ENCODE data around the gene TMA16.

GRCh38 chr4:163563592-163563991 lies 69.1 kb downstream of the TMA16 start:
- TF ChIP-seq, protein P1, sequence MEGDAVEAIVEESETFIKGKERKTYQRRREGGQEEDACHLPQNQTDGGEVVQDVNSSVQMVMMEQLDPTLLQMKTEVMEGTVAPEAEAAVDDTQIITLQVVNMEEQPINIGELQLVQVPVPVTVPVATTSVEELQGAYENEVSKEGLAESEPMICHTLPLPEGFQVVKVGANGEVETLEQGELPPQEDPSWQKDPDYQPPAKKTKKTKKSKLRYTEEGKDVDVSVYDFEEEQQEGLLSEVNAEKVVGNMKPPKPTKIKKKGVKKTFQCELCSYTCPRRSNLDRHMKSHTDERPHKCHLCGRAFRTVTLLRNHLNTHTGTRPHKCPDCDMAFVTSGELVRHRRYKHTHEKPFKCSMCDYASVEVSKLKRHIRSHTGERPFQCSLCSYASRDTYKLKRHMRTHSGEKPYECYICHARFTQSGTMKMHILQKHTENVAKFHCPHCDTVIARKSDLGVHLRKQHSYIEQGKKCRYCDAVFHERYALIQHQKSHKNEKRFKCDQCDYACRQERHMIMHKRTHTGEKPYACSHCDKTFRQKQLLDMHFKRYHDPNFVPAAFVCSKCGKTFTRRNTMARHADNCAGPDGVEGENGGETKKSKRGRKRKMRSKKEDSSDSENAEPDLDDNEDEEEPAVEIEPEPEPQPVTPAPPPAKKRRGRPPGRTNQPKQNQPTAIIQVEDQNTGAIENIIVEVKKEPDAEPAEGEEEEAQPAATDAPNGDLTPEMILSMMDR (IDR thresholded peaks at IDR 0.05): no peak
- no peak for TF ChIP-seq EP300 (IDR thresholded peaks at IDR 0.05)
- TF ChIP-seq POLR2AphosphoS5 (IDR thresholded peaks at IDR 0.05): no peak
- no peak for TF ChIP-seq POLR2A (IDR thresholded peaks at IDR 0.05)

Data from stomach (tissue), 4 donors.